HG02840 (cell line): ENCODE measurements around the gene LRRC4B.

Experiments used
- ATAC-seq: cut with Tn5 transposase; IDR thresholded peaks from one replicate; pipeline ENCODE4 v1.9.1; 2021; ENCODE audit warnings: mild to moderate bottlenecking, moderate library complexity, moderate number of reproducible peaks; ENCODE audit not compliant: unreplicated experiment, low FRiP score

The LRRC4B gene

GRCh38 chr19:50493171-50493570 is 75.1 kb downstream of the LRRC4B start:
- ATAC-seq = no peak

DNA sequence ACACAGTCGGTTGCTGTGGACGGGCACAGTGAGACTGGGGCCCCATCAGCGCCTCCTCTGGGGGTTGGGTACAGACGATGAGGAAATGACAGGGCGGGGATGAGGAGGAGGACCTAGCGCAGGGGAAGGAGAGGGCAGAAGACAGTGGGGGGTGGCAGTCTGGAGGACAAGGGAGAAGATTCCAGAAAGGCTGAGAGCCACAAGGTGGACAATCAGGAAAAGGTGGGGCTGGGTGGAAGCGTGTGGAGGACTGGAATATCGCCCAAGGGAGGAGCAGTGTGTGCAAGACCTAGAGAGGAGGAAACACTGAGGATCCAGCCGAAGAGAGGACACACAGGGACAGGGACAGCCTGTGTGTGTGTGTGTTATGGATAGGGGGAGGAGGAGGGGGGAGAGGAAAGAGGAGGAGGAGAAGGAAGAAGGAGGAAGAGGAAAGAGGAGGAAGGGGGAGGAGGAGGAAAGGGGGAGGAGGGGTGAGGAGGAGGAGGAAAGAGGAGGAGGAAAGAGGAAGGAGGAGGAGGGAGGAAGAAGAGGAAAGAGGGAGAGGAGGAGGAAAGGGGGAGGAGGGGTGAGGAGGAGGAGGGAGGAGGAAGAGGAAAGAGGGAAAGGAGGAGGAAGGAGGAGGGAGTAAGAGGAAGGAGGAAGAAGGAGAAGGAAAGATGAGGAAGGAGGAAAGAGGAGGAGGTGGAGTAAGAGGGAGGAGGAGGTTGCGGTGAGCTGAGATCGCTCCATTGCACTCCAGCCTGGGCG is 75.8 kb downstream of the LRRC4B start:
- ATAC-seq = no peak

- ATAC-seq = no peak
Measured at GRCh38 chr19:50490991-50491472, 77.2 kb downstream of the LRRC4B start.

DNA sequence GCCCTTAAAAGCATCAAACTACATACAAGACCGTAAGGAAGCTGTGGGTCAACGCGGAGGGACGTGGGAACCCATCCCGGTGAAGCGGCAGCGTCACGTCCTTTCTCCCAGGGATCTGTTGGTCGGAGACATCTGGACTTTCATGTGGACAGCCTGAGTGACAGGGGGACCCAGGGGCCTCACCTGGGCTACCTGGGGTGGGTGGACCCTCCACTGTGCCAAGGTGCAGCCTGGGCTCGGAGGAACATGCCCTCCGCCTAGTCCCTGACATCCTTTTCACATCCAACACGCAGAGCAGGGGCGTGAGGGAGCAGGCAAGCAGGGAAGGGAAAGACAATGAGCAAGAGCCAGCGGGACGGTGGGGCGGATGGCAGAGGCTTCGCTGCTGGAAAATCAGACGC is 77.8 kb downstream of the LRRC4B start:
- no peak for ATAC-seq

DNA sequence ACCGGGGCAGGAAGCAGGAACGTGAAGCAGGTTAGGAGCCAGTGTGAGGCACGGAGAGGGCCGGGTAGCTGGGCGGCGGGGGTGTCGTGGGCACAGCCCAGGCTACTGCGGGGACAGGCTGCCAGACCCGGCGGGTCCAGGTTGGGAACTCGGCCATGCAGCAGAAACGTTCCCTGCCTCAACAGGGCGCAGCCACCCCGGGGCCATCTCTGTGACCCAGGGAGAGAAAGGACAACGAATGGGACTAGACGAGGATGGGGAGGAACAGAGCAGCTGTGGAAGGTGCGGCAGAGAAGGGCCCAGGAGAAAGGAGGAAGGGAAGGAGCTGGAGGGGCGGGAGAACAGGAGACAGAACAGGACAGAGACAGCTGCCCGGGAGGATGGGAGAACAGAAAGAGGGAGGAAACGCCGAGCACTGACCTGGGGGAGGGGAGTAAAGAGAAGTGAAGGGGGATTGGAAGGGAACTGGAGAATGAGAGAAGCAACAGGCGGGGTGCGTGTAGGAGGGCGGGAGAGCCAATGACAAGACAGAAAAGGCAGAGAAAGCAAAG is 78.7 kb downstream of the LRRC4B start:
- no peak for ATAC-seq

GRCh38 chr19:50488389-50489194 is 79.6 kb downstream of the LRRC4B start:
- ATAC-seq = no peak

DNA sequence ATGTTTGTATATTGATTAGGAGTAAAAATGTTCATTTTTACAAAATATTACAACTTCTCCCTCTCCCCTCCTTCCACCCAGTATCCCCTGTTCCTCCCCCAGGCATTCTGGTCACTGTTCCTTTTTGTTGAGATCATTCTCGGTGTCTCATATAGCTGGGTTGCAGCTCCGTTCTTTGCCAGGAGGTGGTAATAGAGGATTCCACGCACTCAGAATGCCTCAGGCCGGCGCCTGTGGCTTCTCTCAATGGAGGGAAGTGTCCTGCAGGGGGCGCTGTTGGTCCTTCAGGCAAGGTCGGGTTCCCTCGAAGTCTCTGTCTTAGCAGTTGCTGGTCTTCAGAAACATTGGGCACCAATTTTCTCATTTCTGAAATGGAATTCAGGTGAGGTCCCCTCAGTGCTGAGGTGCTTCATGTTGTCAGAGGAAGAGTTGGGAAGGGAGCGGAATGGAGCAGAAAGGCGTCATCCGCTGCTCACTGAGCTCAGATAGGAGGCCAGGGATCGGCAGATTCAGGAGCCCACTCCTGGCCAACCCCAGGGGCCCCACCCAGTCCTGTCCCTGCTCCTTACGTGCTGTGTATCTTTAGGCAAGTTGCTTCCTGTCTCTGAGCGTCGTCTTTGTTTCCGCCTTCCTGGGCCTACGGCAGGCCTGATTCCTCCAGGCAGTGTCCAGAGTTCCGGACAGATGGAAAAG is 81.3 kb downstream of the LRRC4B start:
- no peak for ATAC-seq

DNA sequence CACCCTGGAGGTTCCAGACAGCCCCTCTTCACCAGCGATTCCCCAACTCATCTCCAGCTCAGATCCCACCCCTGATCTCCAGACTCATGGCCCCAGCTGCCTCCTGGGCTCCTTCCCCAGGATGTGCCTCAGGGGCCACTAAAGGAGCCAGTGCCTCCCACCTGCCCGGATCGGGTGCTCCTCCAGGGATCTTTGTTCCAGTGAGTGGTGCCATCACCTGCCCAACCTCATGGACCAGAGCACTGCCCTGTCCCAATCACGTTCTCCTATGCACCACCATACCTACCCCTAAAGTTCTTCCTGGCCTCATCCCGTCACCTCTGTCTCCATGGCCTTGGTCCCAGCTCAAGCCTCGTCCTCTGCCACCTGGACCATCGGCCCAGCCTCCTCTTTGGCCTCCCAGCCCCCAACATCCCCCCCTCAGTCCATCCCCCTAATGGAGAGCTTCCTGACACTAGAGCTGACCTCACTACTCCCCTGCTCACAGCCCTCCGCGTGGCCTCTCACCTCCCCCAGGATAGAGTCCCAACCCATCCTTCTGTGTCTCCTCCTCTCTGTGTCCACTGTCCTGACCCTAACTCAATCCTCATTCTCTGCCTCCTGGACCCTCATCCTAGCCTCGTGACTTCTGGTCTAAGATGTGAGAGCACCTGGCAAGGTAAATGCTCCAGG is 82.8 kb downstream of the LRRC4B start:
- ATAC-seq = no peak

GRCh38 chr19:50482916-50483315 is 85.3 kb downstream of the LRRC4B start:
- no peak for ATAC-seq

DNA sequence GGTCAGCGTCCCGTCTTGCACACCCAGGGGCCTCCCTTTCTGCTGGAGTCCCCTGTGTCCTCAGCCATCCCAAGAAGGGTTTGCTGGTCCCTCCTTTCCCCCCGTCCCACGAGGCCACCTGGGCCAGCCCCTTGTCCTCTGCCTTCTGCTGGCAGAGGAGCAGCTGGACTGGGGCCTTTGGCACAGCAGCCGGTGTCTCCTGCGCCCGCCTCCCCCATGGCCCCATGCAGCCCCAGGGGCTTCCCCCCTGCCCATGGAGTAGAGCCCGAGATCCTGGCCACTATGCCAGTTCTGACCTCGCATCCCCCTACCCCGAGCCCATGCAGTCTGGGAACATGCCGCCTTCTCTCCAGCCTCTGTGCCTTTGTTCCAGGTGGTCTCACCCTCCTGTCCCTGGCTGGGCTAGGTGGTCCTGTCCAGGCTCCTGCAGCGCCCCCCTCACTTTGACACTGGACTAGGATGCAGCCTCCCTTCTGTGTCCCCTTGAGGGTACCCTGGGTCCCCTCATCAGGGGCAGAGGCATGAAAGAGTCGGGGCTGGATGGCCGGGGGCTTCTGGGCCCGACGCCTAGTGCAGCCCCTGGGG is 85.9 kb downstream of the LRRC4B start:
- no peak for ATAC-seq

DNA sequence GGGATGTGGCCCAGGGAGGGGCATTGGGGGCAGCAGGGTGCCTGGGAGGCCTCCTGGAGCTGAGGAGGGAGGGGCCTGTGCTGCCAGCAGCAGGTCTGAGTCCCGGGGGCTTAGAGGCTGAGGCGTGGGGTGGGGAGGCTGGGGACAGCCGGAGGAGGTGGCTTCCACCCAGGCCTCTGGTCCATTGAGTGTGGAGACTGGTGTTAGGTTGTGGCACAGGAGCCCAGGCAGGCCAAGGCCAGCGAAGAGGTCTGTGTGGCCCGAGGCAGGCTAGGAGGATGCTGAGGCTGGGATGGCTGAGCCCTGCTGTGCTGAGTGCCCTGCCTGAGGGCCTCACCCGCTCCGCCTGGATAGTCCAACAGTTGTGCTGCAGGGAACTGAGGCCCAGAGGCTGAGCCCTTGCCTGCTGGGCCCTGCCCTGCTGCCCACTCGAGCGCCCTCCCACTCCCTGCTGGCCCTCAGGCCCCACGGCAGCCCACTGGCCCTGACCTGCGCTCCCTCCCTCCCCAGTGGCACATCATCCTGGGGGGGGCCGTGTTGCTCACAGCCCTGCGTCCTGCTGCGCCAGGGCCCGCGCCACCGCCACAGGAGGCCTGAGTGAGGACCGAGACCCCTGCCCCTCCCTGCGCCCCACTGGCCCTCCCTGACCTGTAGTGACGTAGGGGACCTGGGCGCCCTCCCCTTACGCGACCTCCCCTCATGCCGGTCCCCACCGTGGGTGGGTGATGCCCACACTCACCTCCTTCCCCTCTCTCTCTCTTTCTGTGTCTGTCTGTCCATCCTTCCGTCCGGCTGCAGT is 86.7 kb downstream of the LRRC4B start:
- ATAC-seq = no peak

DNA sequence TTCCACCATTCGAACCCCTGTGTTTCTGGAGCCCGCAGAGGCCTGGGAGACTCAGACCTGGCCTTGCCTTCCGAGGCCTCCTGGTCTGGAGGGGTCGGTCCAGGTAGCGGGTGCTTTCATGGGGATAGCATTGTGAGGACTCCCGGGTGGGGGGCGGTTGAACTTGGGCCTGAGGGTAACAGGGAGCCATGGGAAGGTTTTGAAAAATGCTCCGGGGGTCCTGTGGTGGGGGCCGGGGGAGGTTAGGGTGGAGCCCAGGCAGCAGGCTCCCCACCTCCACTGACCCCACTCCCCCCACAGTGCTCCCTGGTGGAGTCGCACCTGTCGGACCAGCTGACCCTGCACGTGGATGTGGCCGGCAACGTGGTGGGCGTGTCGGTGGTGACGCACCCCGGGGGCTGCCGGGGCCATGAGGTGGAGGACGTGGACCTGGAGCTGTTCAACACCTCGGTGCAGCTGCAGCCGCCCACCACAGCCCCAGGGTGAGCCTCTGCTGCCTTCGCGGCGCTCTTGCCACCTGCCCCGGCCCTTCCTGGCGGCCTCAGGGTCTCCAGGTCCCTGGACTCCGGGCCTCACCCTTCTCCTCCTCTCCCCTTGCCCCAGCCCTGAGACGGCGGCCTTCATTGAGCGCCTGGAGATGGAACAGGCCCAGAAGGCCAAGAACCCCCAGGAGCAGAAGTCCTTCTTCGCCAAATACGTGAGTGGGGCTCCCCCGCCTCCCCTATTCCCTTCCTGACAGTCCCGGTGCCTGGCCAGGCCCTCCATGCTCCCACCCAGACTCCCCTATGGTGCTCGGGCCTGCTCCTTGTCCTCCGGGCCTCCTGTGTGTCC is 87.7 kb downstream of the LRRC4B start:
- ATAC-seq = no peak

GRCh38 chr19:50479761-50480251 is 88.4 kb downstream of the LRRC4B start:
- no peak for ATAC-seq

GRCh38 chr19:50478901-50479715 is 89.1 kb downstream of the LRRC4B start:
- no peak for ATAC-seq

- no peak for ATAC-seq
Measured at GRCh38 chr19:50477751-50478515, 90.3 kb downstream of the LRRC4B start.

- ATAC-seq = no peak
Measured at GRCh38 chr19:50476907-50477238, 91.4 kb downstream of the LRRC4B start.
